Colonic mucosa (tissue), 4 donors: ENCODE measurements around the gene TRAPPC12. TPM values are rescaled to one million over a fixed set of nuclear protein-coding genes. Genes with fewer than 3 reads are reported as not detected.
"Not testable (repeated sequence)": the region's sequence is repeated elsewhere in the genome, so short reads cannot be mapped to it uniquely, and the experiment has no call there.

Source experiments
- DNase-seq: peaks from one replicate; pipeline ENCODE4 v3.0.0-alpha.2; 2020
- H3K27ac ChIP-seq: fragments of 200-600 bp; one replicate; pipeline ENCODE4 v1.8.0; 2021
- H3K27me3 ChIP-seq: fragments of 200-600 bp; one replicate; pipeline ENCODE4 v1.8.0; 2021
- H3K36me3 ChIP-seq: fragments of 200-600 bp; one replicate; pipeline ENCODE4 v1.8.0; 2021
- H3K4me1 ChIP-seq: fragments of 200-600 bp; one replicate; pipeline ENCODE4 v1.8.0; 2021; ENCODE audit warnings: mild to moderate bottlenecking
- H3K4me3 ChIP-seq: fragments of 200-600 bp; one replicate; pipeline ENCODE4 v1.8.0; 2021
- H3K9ac ChIP-seq, 2 donors: one replicate each; pipeline ENCODE4 v1.7.0; 2013; ENCODE audit warnings: control low read depth in 2 of 2, low read depth in 2 of 2, low read length in 2 of 2
- H3K9me3 ChIP-seq: fragments of 200-600 bp; one replicate; pipeline ENCODE4 v1.8.0; 2021
- CTCF ChIP-seq: fragments of 200-600 bp; IDR thresholded peaks from one replicate; pipeline ENCODE4 v1.8.0; 2022; ENCODE audit warnings: antibody characterized with exemption, mild to moderate bottlenecking
- intact Hi-C: fragments of 100-400 bp; cut with DNase I; formaldehyde crosslinking; loops from one replicate; pipeline ENCODE4 v1.14.1; 2022
- total RNA-seq, 2 donors: library from RNA; stranded (reverse); fragmentation: NEBNext Ultra II Directional in 1 of 2; extraction: Animal tissue kit (Norgen Biotek cat#: 25700) in 1 of 2; gene quantifications; one replicate each; pipeline ENCODE4 v1.2.1, GENCODE V29; 2021
- donor health status: healthy.
- donor health status: DM: no; HTN: no; CAD: no.
- donor health status: DM: no; HTN: no; CAD: no.

Gene TRAPPC12
- total RNA-seq, 2 donors from 2014 or later, result 59.1 to 91.5 TPM

- Histone ChIP-seq H3K4me1 (no peaks in the 10 kb centered on the region), H3K9me3 (no peaks in the 10 kb centered on the region), H3K27me3 (no peaks in the 10 kb centered on the region), H3K27ac (no peak overlapping the region), H3K4me3 (no peak overlapping the region), H3K36me3 (peaks cover 7% of the 10 kb centered on the region), H3K9ac (no peak overlapping the region)
- no peak for DNase-seq
- TF ChIP-seq CTCF, result no peak
- intact Hi-C loops, result no loop called here
Observed at GRCh38 chr2:3492951-3493614, 113.6 kb downstream of the TRAPPC12 start.

- Histone ChIP-seq H3K27me3 (no peaks in the 10 kb centered on the region), H3K9ac (no peak overlapping the region), H3K4me1 (no peaks in the 10 kb centered on the region), H3K27ac (no peak overlapping the region), H3K9me3 (no peaks in the 10 kb centered on the region), H3K36me3 (peaks cover 7% of the 10 kb centered on the region), H3K4me3 (no peak overlapping the region)
- TF ChIP-seq CTCF, result no peak
- DNase-seq, result peak; percentile 38
- intact Hi-C loops, result no loop called here
Observed at GRCh38 chr2:3493615-3494007, 114.1 kb downstream of the TRAPPC12 start.

GRCh38 chr2:3494984-3495666, 115.6 kb downstream of the TRAPPC12 start:
- Histone ChIP-seq H3K27me3 (no peaks in the 10 kb centered on the region), H3K4me3 (no peak overlapping the region), H3K4me1 (no peaks in the 10 kb centered on the region), H3K9ac (no peak overlapping the region), H3K9me3 (no peaks in the 10 kb centered on the region), H3K27ac (no peak overlapping the region), H3K36me3 (peaks cover 7% of the 10 kb centered on the region)
- no peak for DNase-seq
- intact Hi-C loops, result no loop called here
- TF ChIP-seq CTCF, result no peak

GRCh38 chr2:3496708-3497080, 117.2 kb downstream of the TRAPPC12 start:
- H3K27ac ChIP-seq, DNase-seq, H3K4me1 ChIP-seq, H3K27me3 ChIP-seq, H3K9ac ChIP-seq, intact Hi-C loops, H3K9me3 ChIP-seq, H3K4me3 ChIP-seq, H3K36me3 ChIP-seq: not testable (repeated sequence)

GRCh38 chr2:3498783-3499394, 119.4 kb downstream of the TRAPPC12 start:
- H3K9ac ChIP-seq, result no peak overlapping the region
- no peaks in the 10 kb centered on the region for H3K4me1 ChIP-seq
- no peak overlapping the region for H3K4me3 ChIP-seq
- H3K27me3 ChIP-seq, result no peaks in the 10 kb centered on the region
- no peak for TF ChIP-seq CTCF
- intact Hi-C loops, result no loop called here
- no peaks in the 10 kb centered on the region for H3K9me3 ChIP-seq
- no peak overlapping the region for H3K27ac ChIP-seq
- peaks cover 7% of the 10 kb centered on the region for H3K36me3 ChIP-seq
- no peak for DNase-seq
